ENCODE data around the gene TBC1D32. TPM values are rescaled to one million over a fixed set of nuclear protein-coding genes. Genes with fewer than 3 reads are reported as not detected.
"Not testable (repeated sequence)": the region's sequence is repeated elsewhere in the genome, so short reads cannot be mapped to it uniquely, and the experiment has no call there.

TBC1D32 gene
- 8.4 and 9.5 TPM in 2 replicates for total RNA-seq
- polyA plus RNA-seq (2012) = 2.4 TPM

GRCh38 chr6:121334299-121335086, at the start of gene TBC1D32:
TSS of gene TBC1D32 (minus strand) at chr6:121334480. CDS start at chr6:121334430, 50 bp downstream.
- peak; percentile 93 for DNase-seq (ENCODE audit: low read depth)

DNA sequence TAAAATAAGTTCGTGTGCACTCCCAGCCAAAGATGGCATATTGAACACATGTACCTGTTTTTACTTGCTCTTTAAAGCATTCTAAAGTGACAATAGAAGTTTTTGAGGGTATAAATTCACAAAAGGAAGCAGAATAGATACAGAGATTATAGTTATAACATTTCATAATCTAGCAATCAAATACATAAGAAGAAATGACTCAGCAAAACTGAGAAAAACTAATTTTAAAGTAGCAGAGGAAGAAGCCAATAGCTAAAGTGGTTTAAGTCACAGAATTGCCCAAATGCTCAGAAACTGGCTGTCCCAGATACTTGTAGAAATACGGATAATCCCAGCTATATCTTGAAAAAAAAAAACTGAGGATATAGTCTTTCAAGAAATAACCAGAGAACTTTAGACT, 49.2 kb upstream of the TBC1D32 start:
- no peak for DNase-seq (ENCODE audit: low read depth)

GRCh38 chr6:121382467-121383121, 48.3 kb upstream of the TBC1D32 start:
- DNase-seq (ENCODE audit: low read depth) = no peak

DNA sequence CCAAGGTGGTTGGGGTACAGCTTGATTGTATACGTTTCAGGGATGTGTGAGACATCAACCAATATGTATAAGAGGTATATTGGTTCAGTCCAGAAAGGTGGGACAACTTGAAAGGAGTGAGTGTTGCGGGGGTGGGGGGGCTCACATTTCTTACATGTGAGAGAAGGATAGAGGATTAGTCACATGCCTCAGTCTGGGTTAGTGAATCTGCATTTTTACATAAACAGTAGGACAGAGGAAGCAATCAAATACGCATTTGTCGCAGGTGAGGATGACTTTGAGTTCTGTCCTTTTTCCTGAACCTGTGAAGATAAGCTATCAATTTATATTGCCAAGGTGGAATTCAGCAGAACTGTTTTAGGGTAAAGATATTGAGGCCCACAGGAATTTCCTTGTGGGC, 42.1 kb upstream of the TBC1D32 start:
- DNase-seq (ENCODE audit: low read depth) = no peak

- DNase-seq (ENCODE audit: low read depth) = not testable (repeated sequence)
Observed at GRCh38 chr6:121374219-121374618, 39.9 kb upstream of the TBC1D32 start.

- no peak for DNase-seq (ENCODE audit: low read depth)
Observed at GRCh38 chr6:121365536-121366521, 31.5 kb upstream of the TBC1D32 start.

DNA sequence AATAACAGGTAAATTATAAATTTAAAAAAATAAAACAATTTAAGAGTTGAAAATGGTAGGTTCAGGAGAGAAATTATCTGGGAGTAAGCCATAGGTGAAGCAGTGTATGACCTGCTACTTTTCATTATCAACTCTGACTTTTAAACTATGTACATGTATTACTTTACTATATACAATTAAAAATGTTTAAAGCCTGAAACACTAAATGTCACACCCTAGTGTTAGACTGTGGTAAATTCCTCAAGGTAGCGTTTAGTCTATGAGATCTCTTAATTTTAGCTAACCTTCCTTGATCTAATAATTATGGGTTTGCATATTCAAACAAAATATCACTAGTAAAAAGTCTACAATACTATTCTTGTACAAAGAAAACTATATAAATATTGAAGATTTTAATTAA, 22.3 kb upstream of the TBC1D32 start:
- no peak for DNase-seq (ENCODE audit: low read depth)

GRCh38 chr6:121354764-121355163, 20.5 kb upstream of the TBC1D32 start:
- no peak for DNase-seq (ENCODE audit: low read depth)

- DNase-seq (ENCODE audit: low read depth) = no peak
Observed at GRCh38 chr6:121352941-121353340, 18.7 kb upstream of the TBC1D32 start.

DNA sequence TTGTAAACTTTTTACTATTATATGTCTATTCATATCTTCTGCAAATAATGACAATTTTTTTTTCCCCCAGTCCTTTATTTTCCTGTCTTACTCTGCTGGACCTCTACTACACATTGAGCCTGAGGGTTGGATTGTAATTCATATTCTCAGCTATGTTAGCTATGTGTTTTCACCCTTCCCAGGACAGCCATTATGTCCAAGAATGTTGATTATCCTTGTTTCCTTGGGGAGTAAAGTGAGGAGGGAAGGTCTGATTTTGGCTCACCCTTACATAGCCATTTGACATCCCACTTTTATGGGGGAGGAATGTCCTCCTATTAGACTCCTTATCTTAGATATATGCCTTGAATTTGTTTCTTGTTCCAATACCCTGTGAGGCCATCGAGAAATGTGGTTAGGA, 17.6 kb upstream of the TBC1D32 start:
- no peak for DNase-seq (ENCODE audit: low read depth)

GRCh38 chr6:121349596-121349995, 15.3 kb upstream of the TBC1D32 start:
- no peak for DNase-seq (ENCODE audit: low read depth)

- no peak for DNase-seq (ENCODE audit: low read depth)
Observed at GRCh38 chr6:121347484-121347883, 13.2 kb upstream of the TBC1D32 start.

DNA sequence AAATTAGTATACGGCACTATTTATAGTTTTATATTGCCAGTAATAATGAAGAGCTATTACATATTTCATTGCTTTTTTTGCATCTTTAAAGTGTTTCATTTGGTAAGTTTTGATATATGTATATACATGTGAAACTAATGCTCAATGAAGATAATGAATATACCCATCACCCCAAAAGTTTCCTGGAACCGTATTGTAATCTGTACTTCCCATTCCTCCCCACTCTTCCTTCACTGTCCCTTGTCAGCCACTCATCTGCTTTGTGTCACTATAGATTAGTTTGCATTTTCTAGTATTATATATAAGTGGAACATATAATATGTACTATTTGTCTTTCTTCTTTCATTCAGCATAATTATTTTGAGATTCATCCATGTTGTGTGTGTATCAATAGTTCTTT, 10.3 kb upstream of the TBC1D32 start:
- DNase-seq (ENCODE audit: low read depth) = no peak

- no peak for DNase-seq (ENCODE audit: low read depth)
Observed at GRCh38 chr6:121339639-121340226, 5.5 kb upstream of the TBC1D32 start.

GRCh38 chr6:121338956-121339355, 4.7 kb upstream of the TBC1D32 start:
- DNase-seq (ENCODE audit: low read depth) = no peak

DNA sequence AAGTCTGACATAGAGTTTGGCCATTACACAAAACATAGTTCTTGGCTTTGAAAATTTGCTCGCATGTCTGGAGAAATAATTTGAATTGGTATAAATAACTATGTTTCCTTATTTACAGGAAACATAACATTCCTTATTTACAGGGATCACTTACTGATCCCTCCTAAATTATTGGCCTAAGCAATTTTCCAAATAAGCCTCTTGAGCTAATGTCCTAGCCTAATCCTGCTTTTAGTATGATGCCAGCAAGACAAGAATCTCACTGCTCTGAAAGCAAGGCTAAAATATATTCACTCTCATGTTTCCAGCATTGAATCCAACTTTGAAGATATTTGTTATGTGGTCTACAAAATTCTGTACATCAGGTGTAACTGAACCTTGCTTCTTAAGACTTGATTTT, 4.1 kb upstream of the TBC1D32 start:
- DNase-seq (ENCODE audit: low read depth) = no peak

- DNase-seq (ENCODE audit: low read depth) = no peak
Observed at GRCh38 chr6:121335087-121336008, 1.1 kb upstream of the TBC1D32 start.

DNA sequence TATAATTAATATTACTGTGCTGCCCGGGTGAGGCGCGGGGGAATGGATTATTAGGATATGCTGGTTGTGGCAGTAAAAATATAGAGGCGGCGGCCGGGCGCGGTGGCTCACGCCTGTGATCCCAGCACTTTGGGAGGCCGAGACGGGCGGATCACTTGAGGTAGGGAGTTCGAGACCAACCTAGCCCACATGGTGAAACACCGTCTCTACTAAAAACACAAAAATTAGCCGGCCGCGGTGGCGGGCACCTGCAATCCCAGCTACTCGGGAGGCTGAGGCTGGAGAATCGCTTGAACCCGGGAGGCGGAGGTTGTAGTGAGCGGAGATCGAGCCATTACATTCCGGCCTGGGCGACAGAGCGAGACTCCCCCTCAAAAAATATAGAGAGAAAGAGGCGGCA, 586 bp downstream of the TBC1D32 start:
- DNase-seq (ENCODE audit: low read depth) = not testable (repeated sequence)

DNA sequence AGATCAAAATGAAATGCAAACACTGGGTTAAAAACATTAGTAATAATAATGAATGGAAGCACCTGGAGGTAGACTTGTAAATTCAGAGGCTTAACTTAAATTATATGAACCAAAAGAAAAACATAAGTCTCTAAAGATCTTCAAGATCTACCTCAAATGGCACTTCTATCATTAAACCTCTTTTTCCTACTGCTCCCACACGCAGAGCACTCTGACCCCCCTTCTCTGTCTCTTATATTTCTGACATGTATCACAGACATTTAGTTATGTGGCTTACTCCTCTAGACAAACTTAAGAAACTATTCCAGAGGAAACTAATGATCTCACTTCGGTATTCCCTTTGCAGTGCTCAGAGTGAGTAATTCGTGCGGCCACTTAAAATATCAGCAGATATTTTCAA, 1.1 kb downstream of the TBC1D32 start:
- no peak for DNase-seq (ENCODE audit: low read depth)

GRCh38 chr6:121330516-121330915, 3.8 kb downstream of the TBC1D32 start:
- DNase-seq (ENCODE audit: low read depth) = no peak

All from myocyte (in vitro differentiated cells).